Loucy (cell line): ENCODE results near the gene OR9I1.

Experiments used
- CTCF ChIP-seq: fragments of 200-600 bp; sonication (generic); conservative IDR thresholded peaks from 2 replicates; pipeline ENCODE4 v1.5.1; 2014; ENCODE audit warnings: mild to moderate bottlenecking, antibody characterized with exemption, low read length
- EZH2phosphoT487 ChIP-seq: fragments of 200-600 bp; IDR thresholded peaks from 2 replicates; pipeline ENCODE4 v1.6.1; 2018; ENCODE audit warnings: antibody characterized with exemption, mild to moderate bottlenecking, moderate library complexity, borderline replicate concordance

GRCh38 chr11:58127350-58127749, 2.0 kb upstream of the OR9I1 start:
- no peak for TF ChIP-seq CTCF
- no peak for TF ChIP-seq EZH2phosphoT487
